NCI-H446 (cell line): Measurements from ENCODE around the gene FOXP4.
A peak's percentile ranks its signal among the peaks of the same experiment; 100 is the strongest.

Experiments used
- DNase-seq, 2 experiments: peaks; one replicate each; lab custom pipeline; 2025; lab: John Stamatoyannopoulos, UW

Gene FOXP4

GRCh38 chr6:41563060-41563776 is 17.0 kb downstream of the FOXP4 start:
- no peak for DNase-seq

GRCh38 chr6:41564448-41565142 is 18.4 kb downstream of the FOXP4 start:
- no peak for DNase-seq

- no peak for DNase-seq
Observed at GRCh38 chr6:41565701-41566100, 19.5 kb downstream of the FOXP4 start.

GRCh38 chr6:41566961-41567360 is 20.8 kb downstream of the FOXP4 start:
- no peak for DNase-seq

- DNase-seq = no peak
Observed at GRCh38 chr6:41567684-41568083, 21.5 kb downstream of the FOXP4 start.

GRCh38 chr6:41568202-41568584 is 22.0 kb downstream of the FOXP4 start:
- DNase-seq = no peak

- DNase-seq = no peak
Observed at GRCh38 chr6:41568585-41569384, 22.6 kb downstream of the FOXP4 start.

GRCh38 chr6:41570259-41570615 is 24.1 kb downstream of the FOXP4 start:
- no peak for DNase-seq

GRCh38 chr6:41571021-41571780 is 25.0 kb downstream of the FOXP4 start:
- no peak for DNase-seq

- DNase-seq = no peak
Observed at GRCh38 chr6:41572613-41573012, 26.4 kb downstream of the FOXP4 start.

- no peak for DNase-seq
Observed at GRCh38 chr6:41573276-41573675, 27.1 kb downstream of the FOXP4 start.

GRCh38 chr6:41573985-41574384 is 27.8 kb downstream of the FOXP4 start:
- DNase-seq = no peak

- DNase-seq = no peak
Observed at GRCh38 chr6:41575598-41575997, 29.4 kb downstream of the FOXP4 start.

- no peak for DNase-seq
Observed at GRCh38 chr6:41576667-41577066, 30.5 kb downstream of the FOXP4 start.

GRCh38 chr6:41577356-41578216 is 31.4 kb downstream of the FOXP4 start:
- peak in 1 of 2 experiments; percentile 41 for DNase-seq

GRCh38 chr6:41578217-41579087 is 32.3 kb downstream of the FOXP4 start:
- DNase-seq = peak in 1 of 2 experiments; percentile 13

GRCh38 chr6:41579088-41579610 is 33.0 kb downstream of the FOXP4 start:
- DNase-seq = no peak

GRCh38 chr6:41580690-41581089 is 34.5 kb downstream of the FOXP4 start:
- no peak for DNase-seq

GRCh38 chr6:41581381-41581991 is 35.3 kb downstream of the FOXP4 start:
- DNase-seq = peak; percentile 23 to 84
